Upper lobe of left lung (tissue), 4 donors: Measurements from ENCODE around the gene ISG15.

ENCODE experiments used
- EP300 ChIP-seq, 4 donors: sonication (generic); formaldehyde crosslinking; IDR thresholded peaks; one replicate each; pipeline ENCODE4 v1.5.1; 2017; ENCODE audit warnings: antibody characterized with exemption in 4 of 4, control low read depth in 2 of 4
- POLR2A ChIP-seq, 4 donors: fragments of 450-650 bp; IDR thresholded peaks; one replicate each; pipeline ENCODE4 v1.5.1; 2016 to 2017; ENCODE audit warnings: antibody characterized with exemption in 4 of 4, mild to moderate bottlenecking in 2 of 4
- TF ChIP-seq, protein P1 (sequence below), 6 experiments: fragments of 450-650 bp in 4 of 6; fragments of 200-600 bp in 2 of 6; sonication (generic) in 2 of 6; IDR thresholded peaks; one replicate each; pipeline ENCODE4 v1.5.1; 2016 to 2019; ENCODE audit warnings: antibody characterized with exemption in 6 of 6

DNA sequence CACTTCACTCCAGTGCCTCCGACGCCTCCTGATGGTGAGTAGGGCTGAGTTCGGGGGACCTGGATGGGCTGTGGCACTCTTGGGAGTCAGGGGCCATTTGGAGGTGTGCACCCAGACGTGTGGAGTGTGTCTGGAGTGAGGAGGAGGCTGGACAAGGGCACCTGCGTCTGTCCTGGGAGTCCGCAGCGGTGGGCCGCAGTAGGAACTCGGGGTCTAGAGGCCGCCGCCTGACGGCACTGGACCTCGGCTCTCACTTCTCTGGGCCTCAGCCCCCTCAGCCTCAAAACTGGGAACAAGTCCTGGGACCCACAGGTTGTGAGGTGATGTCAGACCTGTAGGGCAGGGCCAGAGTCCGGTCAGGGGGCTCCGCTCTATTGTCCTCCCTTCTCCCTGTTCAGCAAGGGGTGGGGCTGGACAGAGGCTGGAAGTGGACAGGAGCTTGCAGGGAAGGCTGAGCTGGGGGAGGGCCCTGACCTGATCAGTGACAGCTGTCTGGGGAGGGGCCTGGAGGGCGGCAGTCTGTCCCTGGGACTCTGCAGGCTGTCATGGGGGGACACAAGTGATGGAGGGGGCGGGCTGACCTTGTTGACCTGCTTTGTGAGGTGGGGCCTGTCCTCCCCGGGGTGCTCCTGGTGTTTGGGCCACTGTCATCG, 22.1 kb downstream of the ISG15 start:
- TF ChIP-seq POLR2A (IDR thresholded peaks at IDR 0.05) (no peak), EP300 (IDR thresholded peaks at IDR 0.05) (no peak)
- TF ChIP-seq, protein P1, sequence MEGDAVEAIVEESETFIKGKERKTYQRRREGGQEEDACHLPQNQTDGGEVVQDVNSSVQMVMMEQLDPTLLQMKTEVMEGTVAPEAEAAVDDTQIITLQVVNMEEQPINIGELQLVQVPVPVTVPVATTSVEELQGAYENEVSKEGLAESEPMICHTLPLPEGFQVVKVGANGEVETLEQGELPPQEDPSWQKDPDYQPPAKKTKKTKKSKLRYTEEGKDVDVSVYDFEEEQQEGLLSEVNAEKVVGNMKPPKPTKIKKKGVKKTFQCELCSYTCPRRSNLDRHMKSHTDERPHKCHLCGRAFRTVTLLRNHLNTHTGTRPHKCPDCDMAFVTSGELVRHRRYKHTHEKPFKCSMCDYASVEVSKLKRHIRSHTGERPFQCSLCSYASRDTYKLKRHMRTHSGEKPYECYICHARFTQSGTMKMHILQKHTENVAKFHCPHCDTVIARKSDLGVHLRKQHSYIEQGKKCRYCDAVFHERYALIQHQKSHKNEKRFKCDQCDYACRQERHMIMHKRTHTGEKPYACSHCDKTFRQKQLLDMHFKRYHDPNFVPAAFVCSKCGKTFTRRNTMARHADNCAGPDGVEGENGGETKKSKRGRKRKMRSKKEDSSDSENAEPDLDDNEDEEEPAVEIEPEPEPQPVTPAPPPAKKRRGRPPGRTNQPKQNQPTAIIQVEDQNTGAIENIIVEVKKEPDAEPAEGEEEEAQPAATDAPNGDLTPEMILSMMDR (IDR thresholded peaks at IDR 0.05), result no peak
